Fibroblast of lung (primary cell): ENCODE data around the gene PPP1R26.
"Not testable (repeated sequence)": the region's sequence is repeated elsewhere in the genome, so short reads cannot be mapped to it uniquely, and the experiment has no call there.

Experiments used
- CTCF ChIP-seq, 2 donors: IDR thresholded peaks in 1 of 2; conservative IDR thresholded peaks in 1 of 2; 1 replicate in 1 of 2; 2 replicates in 1 of 2; pipeline ENCODE4 v1.5.1; 2011 to 2012; ENCODE audit warnings: low read length in 2 of 2, control low read depth in 1 of 2, inconsistent platforms in 1 of 2, low read depth in 1 of 2, mild to moderate bottlenecking in 1 of 2
- EZH2 ChIP-seq: IDR thresholded peaks from 2 replicates; pipeline ENCODE4 v1.5.1; 2012; ENCODE audit warnings: low read length, control low read depth, mild to moderate bottlenecking; ENCODE audit errors: missing control alignments

- not testable (repeated sequence) for TF ChIP-seq CTCF (conservative IDR thresholded peaks at IDR 0.05 in 1 of 2, IDR thresholded peaks at IDR 0.05 in 1 of 2; ENCODE audit: low read depth in 1 of 2, low read length in 2 of 2); EZH2
These were observed 34.3 kb downstream of the PPP1R26 start for GRCh38 chr9:135513906-135514305.
